ENCODE measurements around the gene PWP2.
"Not testable (repeated sequence)": the region's sequence is repeated elsewhere in the genome, so short reads cannot be mapped to it uniquely, and the experiment has no call there.

GRCh38 chr21:44107589-44107988, 390 bp downstream of the PWP2 start:
- not testable (repeated sequence) for TF ChIP-seq POLR2A (IDR thresholded peaks at IDR 0.05); POLR2AphosphoS5 (IDR thresholded peaks at IDR 0.05; ENCODE audit: insufficient read depth in 1 of 2, low read depth in 1 of 2)
